IMR-90 (cell line): ENCODE measurements around the gene CBR4. TPM values are rescaled to one million over a fixed set of nuclear protein-coding genes. Genes with fewer than 3 reads are reported as not detected.

Experiments
- ATAC-seq: fragments of 200-7000 bp; cut with Tn5 transposase; 2 replicates; pipeline ENCODE4 v1.9.1; 2020; ENCODE audit warnings: low read depth, mild to moderate bottlenecking, moderate library complexity
- BruUV-seq: library from RNA; stranded (reverse); fragments of 400-500 nt; replicated peaks from 2 replicates; lab custom pipeline; 2021; lab: Mats Ljungman, UMichigan
- CTCF ChIA-PET: fragments of 300-600 bp; formaldehyde crosslinking; extraction: SDS; loops from one replicate; lab custom pipeline; 2021; ENCODE audit warnings: antibody characterized with exemption; lab: Yijun Ruan, JAX
- POLR2A ChIA-PET: fragments of 300-600 bp; sonication (Branson Sonifier 250); formaldehyde crosslinking; loops from one replicate; lab custom pipeline; 2022; ENCODE audit warnings: antibody characterized with exemption; ENCODE audit not compliant: unreplicated experiment; lab: Charles Lee
- DNase-seq: peaks from one replicate; pipeline ENCODE4 v3.0.0; 2013
- H2AFZ ChIP-seq: replicated peaks from 2 replicates; pipeline ENCODE3; 2013; ENCODE audit warnings: low read length, mild to moderate bottlenecking; ENCODE audit not compliant: poor library complexity
- H2AK5ac ChIP-seq: 2 replicates; pipeline ENCODE4 v1.6.1; 2013; ENCODE audit warnings: low read depth, low read length, inconsistent platforms
- H2AK9ac ChIP-seq: replicated peaks from 2 replicates; pipeline ENCODE3; 2013; ENCODE audit warnings: mild to moderate bottlenecking, low read depth, low read length, moderate library complexity; ENCODE audit not compliant: poor library complexity
- H2BK120ac ChIP-seq: 2 replicates; pipeline ENCODE4 v1.6.1; 2013; ENCODE audit warnings: low read depth, low read length, inconsistent platforms
- H2BK15ac ChIP-seq: 3 replicates; pipeline ENCODE4 v1.6.1; 2013; ENCODE audit warnings: low read depth, low read length, inconsistent platforms
- H2BK20ac ChIP-seq: 2 replicates; pipeline ENCODE4 v1.6.1; 2013; ENCODE audit warnings: low read depth, mild to moderate bottlenecking, inconsistent platforms, low read length, moderate library complexity
- H2BK5ac ChIP-seq: 2 replicates; pipeline ENCODE4 v1.6.1; 2013; ENCODE audit warnings: mild to moderate bottlenecking, low read depth, low read length, inconsistent platforms; ENCODE audit not compliant: poor library complexity, severe bottlenecking
- H3K14ac ChIP-seq: replicated peaks from 2 replicates; pipeline ENCODE4 v1.6.1; 2013; ENCODE audit warnings: low read depth, low read length, inconsistent platforms
- H3K18ac ChIP-seq: 2 replicates; pipeline ENCODE4 v1.6.1; 2013; ENCODE audit warnings: low read depth, low read length, control low read depth
- H3K23ac ChIP-seq: 2 replicates; pipeline ENCODE4 v1.6.1; 2013; ENCODE audit warnings: low read depth, low read length, inconsistent platforms
- H3K27ac ChIP-seq: 2 replicates; pipeline ENCODE4 v1.5.1; 2013; ENCODE audit warnings: mild to moderate bottlenecking, control low read depth, low read length; ENCODE audit not compliant: insufficient read depth
- H3K27me3 ChIP-seq: 2 replicates; pipeline ENCODE4 v1.6.1; 2013; ENCODE audit warnings: low read length; ENCODE audit not compliant: control insufficient read depth, insufficient read depth
- H3K36me3 ChIP-seq: 2 replicates; pipeline ENCODE4 v1.6.1; 2013; ENCODE audit warnings: low read length, mixed read lengths; ENCODE audit not compliant: control insufficient read depth, insufficient read depth
- H3K4ac ChIP-seq: 2 replicates; pipeline ENCODE4 v1.6.1; 2013; ENCODE audit warnings: low read depth, low read length, inconsistent platforms
- H3K4me1 ChIP-seq: 2 replicates; pipeline ENCODE4 v1.6.1; 2013; ENCODE audit warnings: low read length, mixed read lengths; ENCODE audit not compliant: control insufficient read depth, insufficient read depth
- H3K4me2 ChIP-seq: 2 replicates; pipeline ENCODE4 v1.6.1; 2013; ENCODE audit warnings: low read depth, mild to moderate bottlenecking, control low read depth, low read length, moderate library complexity
- H3K4me3 ChIP-seq: 2 replicates; pipeline ENCODE4 v1.5.1; 2013; ENCODE audit warnings: low read depth, mild to moderate bottlenecking, control low read depth, low read length, moderate library complexity; ENCODE audit not compliant: insufficient read depth
- H3K56ac ChIP-seq: 2 replicates; pipeline ENCODE4 v1.6.1; 2013; ENCODE audit warnings: low read length, inconsistent platforms; ENCODE audit not compliant: insufficient read depth; ENCODE audit errors: extremely low read depth
- H3K79me1 ChIP-seq, 2 experiments: 2 replicates each; pipeline ENCODE4 v1.6.1; 2013; ENCODE audit warnings: low read length in 2 of 2, inconsistent platforms in 1 of 2, low read depth in 1 of 2
- H3K9ac ChIP-seq: 2 replicates; pipeline ENCODE4 v1.6.1; 2013; ENCODE audit warnings: low read depth, low read length, control low read depth
- H3K9me1 ChIP-seq: 2 replicates; pipeline ENCODE4 v1.6.1; 2013; ENCODE audit warnings: low read length, inconsistent platforms; ENCODE audit not compliant: insufficient read depth
- H3K9me3 ChIP-seq: 2 replicates; pipeline ENCODE4 v1.6.1; 2013; ENCODE audit warnings: low read length; ENCODE audit not compliant: control insufficient read depth, insufficient read depth
- H4K20me1 ChIP-seq: 2 replicates; pipeline ENCODE4 v1.6.1; 2013; ENCODE audit warnings: low read length, inconsistent platforms; ENCODE audit not compliant: insufficient read depth
- H4K5ac ChIP-seq: 2 replicates; pipeline ENCODE4 v1.6.1; 2013; ENCODE audit warnings: mild to moderate bottlenecking, low read depth, low read length, control low read depth
- H4K8ac ChIP-seq, 2 experiments: 2 replicates each; pipeline ENCODE4 v1.6.1; 2013; ENCODE audit warnings: low read depth in 2 of 2, low read length in 2 of 2, control low read depth in 1 of 2, inconsistent platforms in 1 of 2
- H4K91ac ChIP-seq: 2 replicates; pipeline ENCODE4 v1.6.1; 2013; ENCODE audit warnings: low read depth, low read length, inconsistent platforms; ENCODE audit not compliant: insufficient read depth
- BHLHE40 ChIP-seq: fragments of 150-350 bp; IDR thresholded peaks from 2 replicates; pipeline ENCODE4 v1.6.1; 2016; ENCODE audit warnings: mild to moderate bottlenecking, low read depth, low read length
- CEBPB ChIP-seq: IDR thresholded peaks from 2 replicates; pipeline ENCODE4 v1.6.1; 2012; ENCODE audit warnings: low read depth, low read length, improper control_type of control experiment
- CTCF ChIP-seq: conservative IDR thresholded peaks from 2 replicates; pipeline ENCODE4 v1.5.1; 2012; ENCODE audit warnings: mild to moderate bottlenecking, low read depth, low read length, improper control_type of control experiment
- ELK1 ChIP-seq: fragments of 150-350 bp; IDR thresholded peaks from 2 replicates; pipeline ENCODE4 v1.6.1; 2016; ENCODE audit warnings: low read depth, mild to moderate bottlenecking, low read length, moderate library complexity, borderline replicate concordance
- MAFK ChIP-seq: IDR thresholded peaks from 2 replicates; pipeline ENCODE4 v1.6.1; 2012; ENCODE audit warnings: low read depth, low read length, improper control_type of control experiment
- MXI1 ChIP-seq: IDR thresholded peaks from 2 replicates; pipeline ENCODE4 v1.6.1; 2012; ENCODE audit warnings: low read depth, mild to moderate bottlenecking, low read length, moderate library complexity, borderline replicate concordance
- NFE2L2 ChIP-seq: fragments of 150-350 bp; IDR thresholded peaks from 2 replicates; pipeline ENCODE4 v1.6.1; 2016; ENCODE audit warnings: low read depth, mild to moderate bottlenecking, low read length
- POLR2A ChIP-seq: IDR thresholded peaks from 2 replicates; pipeline ENCODE4 v1.6.1; 2012; ENCODE audit warnings: mild to moderate bottlenecking, low read depth, low read length
- RAD21 ChIP-seq: IDR thresholded peaks from 2 replicates; pipeline ENCODE4 v1.6.1; 2012; ENCODE audit warnings: low read length, improper control_type of control experiment
- RCOR1 ChIP-seq: IDR thresholded peaks from 2 replicates; pipeline ENCODE4 v1.6.1; 2012; ENCODE audit warnings: mild to moderate bottlenecking, low read length, improper control_type of control experiment; ENCODE audit not compliant: insufficient replicate concordance
- RFX5 ChIP-seq: IDR thresholded peaks from 2 replicates; pipeline ENCODE4 v1.8.0; 2012; ENCODE audit warnings: low read depth, mild to moderate bottlenecking, low read length, moderate library complexity
- SMC3 ChIP-seq: fragments of 150-350 bp; IDR thresholded peaks from 2 replicates; pipeline ENCODE4 v1.6.1; 2016; ENCODE audit warnings: low read depth, mild to moderate bottlenecking, antibody characterized with exemption, low read length, moderate library complexity
- WGBS, 2 experiments: methylation state at CpG; one replicate each; pipeline versions ENCODE4 v1.1.5 to v1.1.7; 2013; ENCODE audit warnings: missing lambda C conversion rate in 2 of 2; ENCODE audit not compliant: insufficient read length in 1 of 2; ENCODE audit errors: extremely low coverage in 2 of 2; 5-methylcytosine and 5-hydroxymethylcytosine counted together
- dilution Hi-C: fragments of 300-500 bp; cut with HindIII; formaldehyde crosslinking; loops from one replicate; pipeline ENCODE4 v1.14.3; 2018; ENCODE audit warnings: low sequenced_read_pairs; ENCODE audit not compliant: unreplicated experiment
- in situ Hi-C: fragments of 300-500 bp; cut with MboI; formaldehyde crosslinking; loops from 3 replicates; pipeline ENCODE4 v1.14.3; 2019; ENCODE audit warnings: low sequenced_read_pairs, inconsistent platforms, mixed read lengths
- intact Hi-C: fragments of 100-400 bp; cut with micrococcal nuclease; formaldehyde crosslinking; loops from 2 replicates; pipeline ENCODE4 v1.10.0; 2022
- polyA plus RNA-seq, 3 experiments: library from polyadenylated mRNA; depleted of rRNA; stranded (reverse); fragments of >200 nt; gene quantifications; 2 replicates each; pipeline ENCODE4 v1.2.3, GENCODE V29; 2012; ENCODE audit warnings: low replicate concordance in 1 of 3
- total RNA-seq: library from RNA; depleted of rRNA; stranded (reverse); fragments of >200 nt; gene quantifications from 2 replicates; pipeline ENCODE4 v1.2.3, GENCODE V29; 2012

Gene CBR4
- total and polyA plus RNA-seq, 2 of the 4 experiments (the other 2 are of a cell fraction) = 2.7 to 4.5 TPM

GRCh38 chr4:169045862-169046584 is 36.0 kb upstream of the CBR4 start:
- H2BK120ac ChIP-seq = no peak overlapping the region
- no peak overlapping the region for H2BK5ac ChIP-seq
- no peak overlapping the region for H4K5ac ChIP-seq
- ATAC-seq (no peak), DNase-seq (no peak)
- no peak for TF ChIP-seq RCOR1
- TF ChIP-seq CTCF = no peak
- no peak for TF ChIP-seq POLR2A
- no peak for TF ChIP-seq RAD21
- TF ChIP-seq RFX5 = no peak
- TF ChIP-seq CEBPB = no peak
- TF ChIP-seq NFE2L2 = no peak
- TF ChIP-seq MAFK = no peak
- TF ChIP-seq MXI1 = no peak
- TF ChIP-seq BHLHE40 = no peak
- TF ChIP-seq ELK1 = no peak
- no peak for TF ChIP-seq SMC3
- no peaks in the 10 kb centered on the region for H3K36me3 ChIP-seq
- whole genome bisulfite sequencing, 2 experiments = no CpG with 5 or more reads among the region's 15 CpGs
- ChIA-PET POLR2A (no interaction called here), CTCF (no interaction called here)
- no peaks in the 10 kb centered on the region for H3K9me3 ChIP-seq
- no peak overlapping the region for H2AK9ac ChIP-seq
- H4K20me1 ChIP-seq = no peaks in the 10 kb centered on the region
- H3K23ac ChIP-seq = no peak overlapping the region
- H3K9ac ChIP-seq = no peak overlapping the region
- no TSS peak for BruUV-seq
- peaks cover 2% of the 10 kb centered on the region; the same call in 1 of the 2 replicates for H3K27me3 ChIP-seq
- no peak overlapping the region for H4K91ac ChIP-seq
- no peak overlapping the region for H3K4ac ChIP-seq
- dilution Hi-C loops (no loop called here), intact Hi-C loops (no loop called here), in situ Hi-C loops (no loop called here)
- H3K79me1 ChIP-seq = no peaks in the 10 kb centered on the region
- H3K14ac ChIP-seq = no peak overlapping the region
- no peaks in the 10 kb centered on the region for H3K4me1 ChIP-seq
- no peak overlapping the region for H3K56ac ChIP-seq
- no peak overlapping the region for H3K27ac ChIP-seq
- H2BK15ac ChIP-seq = no peak overlapping the region
- no peak overlapping the region for H3K18ac ChIP-seq
- no peak overlapping the region for H2AFZ ChIP-seq
- H3K4me2 ChIP-seq = no peak overlapping the region
- no peaks in the 10 kb centered on the region for H3K9me1 ChIP-seq
- no peak overlapping the region for H3K4me3 ChIP-seq
- H4K8ac ChIP-seq = no peak overlapping the region
- H2BK20ac ChIP-seq = no peak overlapping the region
- no peak overlapping the region for H2AK5ac ChIP-seq
